Tibial nerve (tissue), 4 donors: ENCODE measurements around the gene DMGDH. TPM values are rescaled to one million over a fixed set of nuclear protein-coding genes. Genes with fewer than 3 reads are reported as not detected.
A peak's percentile ranks its signal among the peaks of the same experiment; 100 is the strongest.

Experiments
- DNase-seq, 2 donors: peaks; one replicate each; pipeline ENCODE4 v3.0.0-alpha.2; 2019; ENCODE audit warnings: low spot score in 2 of 2
- H3K27ac ChIP-seq, 4 donors: fragments of 200-600 bp; sonication (generic) in 3 of 4; one replicate each; pipeline ENCODE4 v1.5.1; 2017 to 2019; ENCODE audit warnings: mild to moderate bottlenecking in 1 of 4
- H3K27me3 ChIP-seq, 2 donors: fragments of 200-600 bp; sonication (generic) in 1 of 2; one replicate each; pipeline versions ENCODE4 v1.5.1 to v1.6.0; 2017 to 2019
- H3K36me3 ChIP-seq, 3 donors: fragments of 200-600 bp; sonication (generic); one replicate each; pipeline ENCODE4 v1.5.1; 2018 to 2019
- H3K4me1 ChIP-seq, 4 donors: fragments of 200-600 bp; sonication (generic) in 3 of 4; one replicate each; pipeline ENCODE4 v1.5.1; 2017 to 2019
- H3K4me3 ChIP-seq, 4 donors: fragments of 200-600 bp; sonication (generic) in 3 of 4; one replicate each; pipeline ENCODE4 v1.5.1; 2017 to 2019; ENCODE audit warnings: mild to moderate bottlenecking in 1 of 4, moderate library complexity in 1 of 4
- H3K9me3 ChIP-seq, 4 donors: fragments of 200-600 bp; sonication (generic) in 3 of 4; one replicate each; pipeline ENCODE4 v1.5.1; 2017 to 2019
- CTCF ChIP-seq, 5 experiments: fragments of 200-600 bp in 3 of 5; fragments of 450-650 bp in 2 of 5; sonication (generic) in 3 of 5; IDR thresholded peaks; one replicate each; pipeline ENCODE4 v1.5.1; 2016 to 2019; ENCODE audit warnings: antibody characterized with exemption in 5 of 5, mild to moderate bottlenecking in 3 of 5, moderate library complexity in 2 of 5
- EP300 ChIP-seq, 2 donors: sonication (generic); formaldehyde crosslinking; IDR thresholded peaks; one replicate each; pipeline ENCODE4 v1.6.1; 2017; ENCODE audit warnings: antibody characterized with exemption in 2 of 2, mild to moderate bottlenecking in 1 of 2
- POLR2A ChIP-seq, 2 donors: fragments of 450-650 bp; IDR thresholded peaks; one replicate each; pipeline ENCODE4 v1.6.1; 2017; ENCODE audit warnings: antibody characterized with exemption in 2 of 2, mild to moderate bottlenecking in 2 of 2, moderate library complexity in 2 of 2
- WGBS, 2 donors: methylation state at CpG; one replicate each; pipeline ENCODE4 v1.1.5; 2018; 5-methylcytosine and 5-hydroxymethylcytosine counted together
- total RNA-seq, 4 donors: library from RNA; depleted of rRNA; stranded (reverse); fragments of >200 nt; gene quantifications; one replicate each; pipeline ENCODE4 v1.1.0, GENCODE V29; 2016

The DMGDH gene
- total RNA-seq, 4 donors from 2014 or later = 7.1 to 20.1 (median 11.8) TPM

GRCh38 chr5:79032782-79033181, 36.7 kb downstream of the DMGDH start:
- no peak for DNase-seq
- H3K36me3 ChIP-seq = no peaks in the 10 kb centered on the region
- H3K27me3 ChIP-seq = no peaks in the 10 kb centered on the region
- H3K4me3 ChIP-seq = no peak overlapping the region
- no peak overlapping the region for H3K27ac ChIP-seq
- WGBS, 2 donors = 93 to 94% methylated on average over 5 of the region's 5 CpGs
- TF ChIP-seq POLR2A (IDR thresholded peaks at IDR 0.05) (no peak), CTCF (IDR thresholded peaks at IDR 0.05) (no peak), EP300 (IDR thresholded peaks at IDR 0.05) (no peak)
- no peaks in the 10 kb centered on the region for H3K4me1 ChIP-seq
- peaks cover 0 to 8% (median 0%) of the 10 kb centered on the region in 4 donors for H3K9me3 ChIP-seq

- H3K9me3 ChIP-seq = peaks cover 0 to 6% (median 0%) of the 10 kb centered on the region in 4 donors
- TF ChIP-seq CTCF (IDR thresholded peaks at IDR 0.05) (no peak), POLR2A (IDR thresholded peaks at IDR 0.05) (no peak), EP300 (IDR thresholded peaks at IDR 0.05) (no peak)
- DNase-seq = no peak
- no peak overlapping the region for H3K4me3 ChIP-seq
- H3K27me3 ChIP-seq = no peaks in the 10 kb centered on the region
- H3K36me3 ChIP-seq = no peaks in the 10 kb centered on the region
- H3K27ac ChIP-seq = no peak overlapping the region
- no peaks in the 10 kb centered on the region for H3K4me1 ChIP-seq
- 90 to 92% methylated on average over 10 of the region's 10 CpGs for WGBS, 2 donors
Measured at GRCh38 chr5:79032031-79032695, 37.3 kb downstream of the DMGDH start.

- DNase-seq = no peak
- WGBS, 2 donors = 70 to 100% methylated on average over 1 of the region's 1 CpG
- Histone ChIP-seq H3K4me3 (no peak overlapping the region), H3K36me3 (no peaks in the 10 kb centered on the region), H3K9me3 (no peaks in the 10 kb centered on the region), H3K27ac (no peak overlapping the region), H3K4me1 (no peaks in the 10 kb centered on the region), H3K27me3 (no peaks in the 10 kb centered on the region)
- TF ChIP-seq EP300 (IDR thresholded peaks at IDR 0.05) = no peak
- no peak for TF ChIP-seq POLR2A (IDR thresholded peaks at IDR 0.05)
- TF ChIP-seq CTCF (IDR thresholded peaks at IDR 0.05) = no peak
Measured at GRCh38 chr5:79031485-79031867, 38.0 kb downstream of the DMGDH start.

GRCh38 chr5:79030663-79031484, 38.6 kb downstream of the DMGDH start:
- WGBS, 2 donors = 83 to 90% methylated on average over 11 of the region's 11 CpGs
- no peak for DNase-seq
- Histone ChIP-seq H3K9me3 (no peaks in the 10 kb centered on the region), H3K36me3 (no peaks in the 10 kb centered on the region), H3K4me1 (no peaks in the 10 kb centered on the region), H3K4me3 (no peak overlapping the region), H3K27ac (no peak overlapping the region), H3K27me3 (no peaks in the 10 kb centered on the region)
- TF ChIP-seq CTCF (IDR thresholded peaks at IDR 0.05) (no peak), EP300 (IDR thresholded peaks at IDR 0.05) (no peak), POLR2A (IDR thresholded peaks at IDR 0.05) (no peak)

- Histone ChIP-seq H3K27ac (no peak overlapping the region), H3K9me3 (no peaks in the 10 kb centered on the region), H3K36me3 (no peaks in the 10 kb centered on the region), H3K4me1 (peaks cover 0 to 14% (median 0%) of the 10 kb centered on the region in 4 donors), H3K27me3 (no peaks in the 10 kb centered on the region), H3K4me3 (peak overlapping the region in 2 of 4 donors; percentile 19 to 30)
- WGBS, 2 donors = 7 to 8% methylated on average over 13 of the region's 13 CpGs
- peak; percentile 16 to 46 for DNase-seq
- TF ChIP-seq CTCF (IDR thresholded peaks at IDR 0.05) = peak; percentile 74 to 95 (median 88)
- TF ChIP-seq POLR2A (IDR thresholded peaks at IDR 0.05) = no peak
- peak; percentile 26 to 32 for TF ChIP-seq EP300 (IDR thresholded peaks at IDR 0.05)
Measured at GRCh38 chr5:79025054-79025472, 44.4 kb downstream of the DMGDH start.
